GM12878 (cell line): ENCODE data around the gene NPY2R. TPM values are rescaled to one million over a fixed set of nuclear protein-coding genes. Genes with fewer than 3 reads are reported as not detected.

ENCODE experiments used
- ATAC-seq: fragments of 200-7000 bp; cut with Tn5 transposase; 3 replicates; pipeline ENCODE4 v1.9.1; 2020; ENCODE audit warnings: mild to moderate bottlenecking, moderate library complexity
- BruUV-seq: library from RNA; stranded (reverse); fragments of 400-500 nt; replicated peaks from 2 replicates; lab custom pipeline; 2021; lab: Mats Ljungman, UMichigan
- CTCF ChIA-PET: fragments of 300-600 bp; sonication (Branson Sonifier 250); formaldehyde crosslinking; extraction: SDS; loops from one replicate; lab custom pipeline; 2021; ENCODE audit warnings: inconsistent platforms; lab: Yijun Ruan, JAX
- POLR2A ChIA-PET: fragments of 350-600 bp; formaldehyde crosslinking; extraction: SDS; loops from one replicate; lab custom pipeline; 2021; ENCODE audit warnings: inconsistent platforms; lab: Charles Lee
- RAD21 ChIA-PET: fragments of 300-600 bp; sonication (Branson Sonifier 250); formaldehyde crosslinking; loops from one replicate; lab custom pipeline; 2023; ENCODE audit warnings: antibody characterized with exemption; ENCODE audit not compliant: unreplicated experiment; lab: Charles Lee
- SMC1A ChIA-PET: fragments of 300-600 bp; sonication (Branson Sonifier 250); formaldehyde crosslinking; loops from one replicate; lab custom pipeline; 2023; ENCODE audit not compliant: unreplicated experiment, uncharacterized antibody; lab: Charles Lee
- DNase-seq: peaks from one replicate; pipeline ENCODE4 v3.0.0-alpha.2; 2011; ENCODE audit warnings: low read depth, low spot score
- FAIRE-seq: peaks from 3 replicates; lab custom pipeline; 2011; peaks lifted over from hg19 to GRCh38; lab: Jason Lieb, UNC
- H2AFZ ChIP-seq: 2 replicates; pipeline ENCODE4 v1.6.0; 2011; ENCODE audit warnings: low read depth, low read length, control low read depth; ENCODE audit not compliant: control insufficient read depth
- H3K27ac ChIP-seq: 2 replicates; pipeline ENCODE4 v1.5.1; 2011; ENCODE audit warnings: control low read depth; ENCODE audit not compliant: control insufficient read depth, insufficient read depth
- H3K27me3 ChIP-seq, 2 experiments: replicated peaks in 1 of 2; 2 replicates each; pipeline versions ENCODE4 v1.6.0 to v1.6.1; 2011; ENCODE audit warnings: low read length in 1 of 2; ENCODE audit not compliant: control insufficient read depth in 2 of 2, insufficient read depth in 2 of 2
- H3K36me3 ChIP-seq, 2 experiments: 2 replicates each; pipeline ENCODE4 v1.5.1; 2011; ENCODE audit warnings: low read length in 1 of 2; ENCODE audit not compliant: control insufficient read depth in 2 of 2, insufficient read depth in 2 of 2
- H3K4me1 ChIP-seq: 2 replicates; pipeline ENCODE4 v1.6.1; 2011; ENCODE audit warnings: mild to moderate bottlenecking, low read length, moderate library complexity, mixed read lengths; ENCODE audit not compliant: control insufficient read depth, insufficient read depth
- H3K4me2 ChIP-seq: 2 replicates; pipeline ENCODE4 v1.6.0; 2011; ENCODE audit warnings: control low read depth; ENCODE audit not compliant: control insufficient read depth, insufficient read depth
- H3K4me3 ChIP-seq: fragments of 200-600 bp; sonication (generic); 2 replicates; pipeline ENCODE4 v1.5.1; 2016
- H3K79me2 ChIP-seq: 2 replicates; pipeline ENCODE4 v1.6.0; 2011; ENCODE audit warnings: low read length; ENCODE audit not compliant: control insufficient read depth, insufficient read depth
- H3K9ac ChIP-seq: 2 replicates; pipeline ENCODE4 v1.8.0; 2011; ENCODE audit warnings: low read length, control low read depth, mixed read lengths; ENCODE audit not compliant: control insufficient read depth, insufficient read depth
- H3K9me3 ChIP-seq: replicated peaks from 3 replicates; pipeline ENCODE4 v1.5.1; 2011; ENCODE audit warnings: mild to moderate bottlenecking, low read length; ENCODE audit not compliant: control insufficient read depth, insufficient read depth
- H4K20me1 ChIP-seq: 2 replicates; pipeline ENCODE4 v1.6.0; 2011; ENCODE audit not compliant: control insufficient read depth, insufficient read depth
- ASH2L ChIP-seq: fragments of 300-600, 200-600 bp; sonication (generic); IDR thresholded peaks from 2 replicates; pipeline ENCODE4 v1.6.1; 2017; ENCODE audit warnings: low read depth, mild to moderate bottlenecking, borderline replicate concordance
- BHLHE40 ChIP-seq, 2 experiments: fragments of 450-650 bp in 1 of 2; IDR thresholded peaks; 2 replicates each; pipeline ENCODE4 v1.6.1; 2011 to 2017; ENCODE audit warnings: low read depth in 2 of 2, borderline replicate concordance in 1 of 2, improper control_type of control experiment in 1 of 2, low read length in 1 of 2, mild to moderate bottlenecking in 1 of 2
- CBX3 ChIP-seq: fragments of 200-600 bp; sonication (generic); IDR thresholded peaks from 2 replicates; pipeline ENCODE4 v1.6.1; 2016; ENCODE audit warnings: low read depth, borderline replicate concordance
- CHD1 ChIP-seq: IDR thresholded peaks from 2 replicates; pipeline ENCODE4 v1.6.1; 2012; ENCODE audit warnings: low read depth, low read length, improper control_type of control experiment
- GABPA ChIP-seq: IDR thresholded peaks from 2 replicates; pipeline ENCODE4 v1.6.1; 2014; ENCODE audit warnings: antibody characterized with exemption, low read depth, mild to moderate bottlenecking, inconsistent platforms
- HCFC1 ChIP-seq: fragments of 150-350 bp; IDR thresholded peaks from 2 replicates; pipeline ENCODE4 v1.6.1; 2014; ENCODE audit warnings: low read length
- MTA2 ChIP-seq: fragments of 450-650 bp; IDR thresholded peaks from 2 replicates; pipeline ENCODE4 v1.6.1; 2016; ENCODE audit warnings: low read depth, mild to moderate bottlenecking, moderate library complexity
- MYB ChIP-seq: fragments of 150-350 bp; IDR thresholded peaks from 2 replicates; pipeline ENCODE4 v1.6.1; 2014; ENCODE audit warnings: mild to moderate bottlenecking, low read depth, low read length, borderline replicate concordance
- SREBF1 ChIP-seq: IDR thresholded peaks from 2 replicates; pipeline ENCODE4 v1.6.1; 2012; ENCODE audit warnings: mild to moderate bottlenecking, low read length
- TCF7 ChIP-seq: IDR thresholded peaks from 2 replicates; pipeline ENCODE4 v1.6.1; 2014; ENCODE audit warnings: antibody characterized with exemption, borderline replicate concordance
- ZNF207 ChIP-seq: fragments of 450-650 bp; IDR thresholded peaks from 2 replicates; pipeline ENCODE4 v1.6.1; 2014; ENCODE audit warnings: antibody characterized with exemption, mild to moderate bottlenecking, borderline replicate concordance
- ZNF274 ChIP-seq: IDR thresholded peaks from one replicate; pipeline ENCODE4 v1.8.0; 2011; ENCODE audit not compliant: insufficient read length, insufficient read depth
- ZNF622 ChIP-seq: fragments of 450-650 bp; IDR thresholded peaks from 2 replicates; pipeline ENCODE4 v1.6.1; 2017; ENCODE audit warnings: mild to moderate bottlenecking, inconsistent platforms
- WGBS: methylation state at CpG from one replicate; pipeline ENCODE4 v1.1.6; 2016; ENCODE audit warnings: low lambda C conversion rate; ENCODE audit not compliant: insufficient replicate concordance, insufficient coverage; ENCODE audit errors: missing lambda C conversion rate; 5-methylcytosine and 5-hydroxymethylcytosine counted together
- in situ Hi-C: fragments of 300-500 bp; cut with MboI; formaldehyde crosslinking; loops from 9 replicates; pipeline ENCODE4 v1.14.3; 2018; ENCODE audit warnings: mixed read lengths
- intact Hi-C: fragments of 100-400 bp; cut with micrococcal nuclease; formaldehyde crosslinking; loops from one replicate; pipeline ENCODE4 v1.14.2; 2022; ENCODE audit not compliant: unreplicated experiment
- polyA plus RNA-seq, 11 experiments: library from polyadenylated mRNA; depleted of rRNA in 4 of 11; unstranded in 6 of 11; stranded (reverse) in 5 of 11; fragments of >200 nt; fragmentation: Nextera tagmentation in 4 of 11; fragmentation: Illumina TruSeq in 1 of 11; extraction: Ambion mirVana in 4 of 11; extraction: Trizol in 1 of 11; gene quantifications; 1 replicate in 1 of 11; 2 replicates in 10 of 11; pipeline versions ENCODE4 v1.2.1 to v1.2.3, GENCODE V29; 2011 to 2016; ENCODE audit warnings: inconsistent platforms in 2 of 11, missing spikeins in 2 of 11, low read depth in 1 of 11
- total RNA-seq, 4 experiments: library from RNA; depleted of rRNA in 3 of 4; stranded (reverse); fragments of >200 nt in 3 of 4; fragmentation: Illumina TruSeq in 1 of 4; extraction: Trizol in 1 of 4; gene quantifications; 2 replicates each; pipeline versions ENCODE4 v1.2.1 to v1.2.3, GENCODE V29; 2013 to 2021
- TF ChIP-seq, protein P1 (sequence below): IDR thresholded peaks from 2 replicates; pipeline ENCODE4 v1.6.1; 2012; ENCODE audit warnings: low read depth, low read length, improper control_type of control experiment
- TF ChIP-seq, protein P2 (sequence below): fragments of 450-650 bp; IDR thresholded peaks from 2 replicates; pipeline ENCODE4 v1.6.1; 2017; ENCODE audit warnings: mild to moderate bottlenecking, moderate library complexity

NPY2R gene
- total and polyA plus RNA-seq, 10 of the 15 experiments (the other 5 are each of a cell fraction or from before 2014, with no cell fraction given) = not detected

DNA sequence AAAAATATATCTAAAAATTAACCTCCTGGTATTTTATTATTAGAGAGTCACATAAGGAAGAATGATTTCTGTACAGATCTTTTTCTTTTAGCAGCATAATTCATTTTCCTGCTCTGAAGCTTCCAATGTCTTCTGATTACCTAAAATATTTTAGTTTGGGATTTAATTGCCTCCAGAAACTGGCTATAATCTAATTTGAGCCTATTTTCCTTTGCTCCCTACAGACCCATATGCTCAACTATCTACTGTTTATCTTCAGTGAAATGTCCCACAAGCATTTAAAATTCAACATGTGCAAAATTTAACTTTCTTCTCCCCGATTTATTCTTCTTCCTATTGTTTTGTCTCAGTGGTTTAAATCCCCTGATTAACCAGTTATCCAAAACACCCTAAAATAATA lies 29.1 kb downstream of the NPY2R start:
- in situ Hi-C loops = no loop called here
- TF ChIP-seq CBX3 (no peak), MTA2 (no peak), ZNF207 (no peak), CHD1 (no peak), HCFC1 (no peak), TCF7 (no peak), ASH2L (no peak), GABPA (no peak), ZNF274 (no peak), ZNF622 (no peak)
- TF ChIP-seq, protein P1, sequence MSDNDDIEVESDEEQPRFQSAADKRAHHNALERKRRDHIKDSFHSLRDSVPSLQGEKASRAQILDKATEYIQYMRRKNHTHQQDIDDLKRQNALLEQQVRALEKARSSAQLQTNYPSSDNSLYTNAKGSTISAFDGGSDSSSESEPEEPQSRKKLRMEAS = no peak
- Histone ChIP-seq H2AFZ (no peak overlapping the region), H3K9ac (no peak overlapping the region), H3K27me3 (no peaks in the 10 kb centered on the region), H3K4me2 (no peak overlapping the region), H3K36me3 (no peaks in the 10 kb centered on the region), H3K4me1 (no peaks in the 10 kb centered on the region), H3K79me2 (no peaks in the 10 kb centered on the region), H3K27ac (no peak overlapping the region), H3K9me3 (no peaks in the 10 kb centered on the region), H3K4me3 (no peak overlapping the region), H4K20me1 (no peaks in the 10 kb centered on the region)
- ATAC-seq (no peak), DNase-seq (no peak), FAIRE-seq (no peak)
- no TSS peak for BruUV-seq
- intact Hi-C loops = no loop called here
- WGBS = 0% methylated on average over 1 of the region's 1 CpG
- POLR2A ChIA-PET = no interaction called here
- RAD21 ChIA-PET = no interaction called here
- SMC1A ChIA-PET = no interaction called here
- CTCF ChIA-PET = no interaction called here

DNA sequence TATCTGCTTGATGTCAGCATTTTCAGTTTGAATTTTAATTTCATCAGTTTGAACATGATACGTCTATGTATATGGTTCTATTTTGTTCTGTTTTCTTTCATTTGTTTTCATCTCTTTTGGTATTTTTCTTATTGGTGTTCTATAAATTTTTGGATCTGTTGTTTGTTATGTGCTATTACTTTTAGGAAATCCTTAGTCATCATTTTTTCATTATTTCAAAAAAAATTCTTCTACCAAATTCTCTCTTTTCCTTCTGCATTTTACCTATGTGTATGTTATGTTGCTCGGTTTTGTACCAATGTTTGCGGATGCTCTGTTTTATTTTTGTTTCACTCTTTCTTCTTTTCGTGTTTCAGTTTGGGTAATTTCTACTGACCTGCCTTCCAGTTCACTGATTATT lies 32.8 kb downstream of the NPY2R start:
- Histone ChIP-seq H3K9me3 (no peaks in the 10 kb centered on the region), H3K27me3 (no peaks in the 10 kb centered on the region), H3K4me3 (no peak overlapping the region), H3K9ac (no peak overlapping the region), H4K20me1 (no peaks in the 10 kb centered on the region), H3K4me1 (no peaks in the 10 kb centered on the region), H3K36me3 (no peaks in the 10 kb centered on the region), H3K27ac (no peak overlapping the region), H3K4me2 (no peak overlapping the region), H3K79me2 (no peaks in the 10 kb centered on the region), H2AFZ (no peak overlapping the region)
- DNase-seq = no peak
- ChIA-PET CTCF (no interaction called here), RAD21 (no interaction called here), POLR2A (no interaction called here), SMC1A (no interaction called here)
- ATAC-seq = no peak
- in situ Hi-C loops (no loop called here), intact Hi-C loops (no loop called here)
- FAIRE-seq = no peak
- BruUV-seq = no TSS peak
- 55% methylated on average over 4 of the region's 4 CpGs for WGBS
- TF ChIP-seq MYB = no peak
- no peak for TF ChIP-seq BHLHE40 (IDR thresholded peaks at IDR 0.05; ENCODE audit: borderline replicate concordance in 1 of 2, low read depth in 2 of 2, low read length in 1 of 2)
- TF ChIP-seq, protein P2, sequence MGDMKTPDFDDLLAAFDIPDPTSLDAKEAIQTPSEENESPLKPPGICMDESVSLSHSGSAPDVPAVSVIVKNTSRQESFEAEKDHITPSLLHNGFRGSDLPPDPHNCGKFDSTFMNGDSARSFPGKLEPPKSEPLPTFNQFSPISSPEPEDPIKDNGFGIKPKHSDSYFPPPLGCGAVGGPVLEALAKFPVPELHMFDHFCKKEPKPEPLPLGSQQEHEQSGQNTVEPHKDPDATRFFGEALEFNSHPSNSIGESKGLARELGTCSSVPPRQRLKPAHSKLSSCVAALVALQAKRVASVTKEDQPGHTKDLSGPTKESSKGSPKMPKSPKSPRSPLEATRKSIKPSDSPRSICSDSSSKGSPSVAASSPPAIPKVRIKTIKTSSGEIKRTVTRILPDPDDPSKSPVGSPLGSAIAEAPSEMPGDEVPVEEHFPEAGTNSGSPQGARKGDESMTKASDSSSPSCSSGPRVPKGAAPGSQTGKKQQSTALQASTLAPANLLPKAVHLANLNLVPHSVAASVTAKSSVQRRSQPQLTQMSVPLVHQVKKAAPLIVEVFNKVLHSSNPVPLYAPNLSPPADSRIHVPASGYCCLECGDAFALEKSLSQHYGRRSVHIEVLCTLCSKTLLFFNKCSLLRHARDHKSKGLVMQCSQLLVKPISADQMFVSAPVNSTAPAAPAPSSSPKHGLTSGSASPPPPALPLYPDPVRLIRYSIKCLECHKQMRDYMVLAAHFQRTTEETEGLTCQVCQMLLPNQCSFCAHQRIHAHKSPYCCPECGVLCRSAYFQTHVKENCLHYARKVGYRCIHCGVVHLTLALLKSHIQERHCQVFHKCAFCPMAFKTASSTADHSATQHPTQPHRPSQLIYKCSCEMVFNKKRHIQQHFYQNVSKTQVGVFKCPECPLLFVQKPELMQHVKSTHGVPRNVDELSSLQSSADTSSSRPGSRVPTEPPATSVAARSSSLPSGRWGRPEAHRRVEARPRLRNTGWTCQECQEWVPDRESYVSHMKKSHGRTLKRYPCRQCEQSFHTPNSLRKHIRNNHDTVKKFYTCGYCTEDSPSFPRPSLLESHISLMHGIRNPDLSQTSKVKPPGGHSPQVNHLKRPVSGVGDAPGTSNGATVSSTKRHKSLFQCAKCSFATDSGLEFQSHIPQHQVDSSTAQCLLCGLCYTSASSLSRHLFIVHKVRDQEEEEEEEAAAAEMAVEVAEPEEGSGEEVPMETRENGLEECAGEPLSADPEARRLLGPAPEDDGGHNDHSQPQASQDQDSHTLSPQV = no peak
- TF ChIP-seq SREBF1 = no peak
